ENCODE data around the gene TAF1.

Gene TAF1

DNA sequence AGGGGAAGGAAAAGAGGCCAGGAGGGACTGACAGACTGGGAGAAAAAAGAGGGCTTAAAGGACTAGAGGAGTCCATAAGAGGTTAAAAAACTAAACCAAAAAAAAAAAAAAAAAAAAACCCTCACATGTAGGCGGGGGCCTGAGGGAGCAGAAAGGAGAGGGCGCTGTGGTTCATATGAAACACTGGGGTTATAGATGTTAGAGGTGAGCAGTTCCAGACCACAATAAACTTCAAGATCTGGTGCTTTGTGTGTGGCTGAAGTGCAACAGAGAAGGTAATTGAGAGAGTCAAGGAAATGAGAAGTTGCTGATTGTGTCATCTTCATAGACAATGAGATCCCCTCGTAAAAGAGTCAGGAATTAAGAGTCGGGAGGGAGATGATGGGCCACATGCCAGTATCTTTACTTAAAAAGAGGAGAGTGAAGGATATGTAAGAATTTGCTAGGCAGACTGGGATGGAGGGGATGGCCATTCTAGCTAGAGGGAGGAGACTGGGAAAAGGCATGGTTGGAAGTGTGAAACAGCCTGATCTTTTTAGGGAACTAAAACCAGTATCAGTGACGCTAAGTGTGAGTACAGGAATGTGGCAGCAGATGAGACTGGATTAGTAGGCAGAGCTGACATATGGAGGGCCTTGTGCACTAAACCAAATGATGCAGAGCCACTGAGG is 148.3 kb downstream of the TAF1 start:
- no peak for TF ChIP-seq ZNF274 (IDR thresholded peaks at IDR 0.05; ENCODE audit: low read depth, low read length)
- no peak overlapping the region for H3K4me3 ChIP-seq (ENCODE audit: low read length)

DNA sequence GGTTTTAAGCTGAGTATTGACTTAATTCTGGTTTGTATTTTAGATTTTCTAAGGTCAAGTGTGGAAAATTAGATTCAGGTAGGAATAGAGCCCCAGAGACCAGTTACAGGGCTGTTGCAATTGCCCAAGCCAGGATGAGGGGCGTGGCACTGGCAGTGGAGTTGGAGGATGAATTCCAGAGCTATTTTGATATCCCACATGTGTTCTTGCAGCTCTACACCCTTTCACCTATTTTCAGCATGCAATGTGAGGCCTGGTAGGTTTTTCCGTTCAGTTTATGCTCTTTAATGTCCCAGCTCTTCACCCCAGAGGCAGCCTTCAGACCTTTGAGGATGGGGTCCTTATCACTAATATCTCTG is 148.9 kb downstream of the TAF1 start:
- no peak for TF ChIP-seq ZNF274 (IDR thresholded peaks at IDR 0.05; ENCODE audit: low read depth, low read length)
- H3K4me3 ChIP-seq (ENCODE audit: low read length): no peak overlapping the region

Data from GM08714 (cell line).